ENCODE data around the gene PAQR5.

GRCh38 chr15:69359722-69360121 lies 61.0 kb downstream of the PAQR5 start:
- TF ChIP-seq CTCF (IDR thresholded peaks at IDR 0.05) (no peak), POLR2A (IDR thresholded peaks at IDR 0.05) (no peak), EP300 (IDR thresholded peaks at IDR 0.05) (no peak)

All from sigmoid colon (tissue), 4 donors.